ENCODE measurements around the gene NDUFS4.
"Not testable (repeated sequence)": the region's sequence is repeated elsewhere in the genome, so short reads cannot be mapped to it uniquely, and the experiment has no call there.

The NDUFS4 gene

GRCh38 chr5:53674121-53674520 lies 113.7 kb downstream of the NDUFS4 start:
- no peak for DNase-seq

GRCh38 chr5:53677632-53678031 lies 117.2 kb downstream of the NDUFS4 start:
- no peak for DNase-seq

- no peak for DNase-seq
Measured at GRCh38 chr5:53678981-53679660, 118.7 kb downstream of the NDUFS4 start.

- DNase-seq = no peak
Measured at GRCh38 chr5:53681079-53681478, 120.6 kb downstream of the NDUFS4 start.

GRCh38 chr5:53691014-53691413 lies 130.6 kb downstream of the NDUFS4 start:
- no peak for DNase-seq

GRCh38 chr5:53694520-53695022 lies 134.1 kb downstream of the NDUFS4 start:
- no peak for DNase-seq

GRCh38 chr5:53710405-53710804 lies 150.0 kb downstream of the NDUFS4 start:
- DNase-seq = not testable (repeated sequence)

- DNase-seq = no peak
Measured at GRCh38 chr5:53712327-53712726, 151.9 kb downstream of the NDUFS4 start.

- no peak for DNase-seq
Measured at GRCh38 chr5:53713978-53714666, 153.7 kb downstream of the NDUFS4 start.

- DNase-seq = no peak
Measured at GRCh38 chr5:53714667-53715010, 154.2 kb downstream of the NDUFS4 start.

- DNase-seq = no peak
Measured at GRCh38 chr5:53726121-53726520, 165.7 kb downstream of the NDUFS4 start.

GRCh38 chr5:53730943-53731342 lies 170.5 kb downstream of the NDUFS4 start:
- no peak for DNase-seq
